Common myeloid progenitor, CD34-positive (primary cell): Measurements from ENCODE around the gene UROS.

Source experiments
- CTCF ChIA-PET: fragments of 350-600 bp; sonication (Branson Sonifier 250); formaldehyde crosslinking; loops from one replicate; lab custom pipeline; 2021; ENCODE audit warnings: antibody characterized with exemption; lab: Charles Lee
- POLR2A ChIA-PET: fragments of 350-600 bp; sonication (Branson Sonifier 250); formaldehyde crosslinking; loops from one replicate; lab custom pipeline; 2021; ENCODE audit warnings: antibody characterized with exemption; lab: Charles Lee
- DNase-seq, 3 donors: peaks; one replicate each; pipeline versions ENCODE4 v3.0.0 to v3.0.0-alpha.2; 2013
- H3K27ac ChIP-seq, 2 experiments: 1 replicate in 1 of 2; 2 replicates in 1 of 2; pipeline ENCODE4 v1.7.0; 2013; ENCODE audit warnings: inconsistent platforms in 2 of 2, low read length in 2 of 2, mild to moderate bottlenecking in 2 of 2, low read depth in 1 of 2, moderate library complexity in 1 of 2; ENCODE audit not compliant: severe bottlenecking in 2 of 2, insufficient read depth in 1 of 2, poor library complexity in 1 of 2
- H3K27me3 ChIP-seq, 5 experiments: replicated peaks in 2 of 5; 1 replicate in 3 of 5; 2 replicates in 2 of 5; pipeline versions ENCODE4 v1.6.1 to v1.7.0; 2013; ENCODE audit warnings: low read length in 4 of 5, mild to moderate bottlenecking in 2 of 5, moderate library complexity in 2 of 5, inconsistent platforms in 1 of 5; ENCODE audit not compliant: insufficient read depth in 5 of 5, control insufficient read depth in 4 of 5
- H3K36me3 ChIP-seq, 4 experiments: 1 replicate in 2 of 4; 2 replicates in 2 of 4; pipeline versions ENCODE4 v1.6.1 to v1.7.0; 2013; ENCODE audit warnings: low read length in 3 of 4, control low read depth in 1 of 4, mild to moderate bottlenecking in 1 of 4; ENCODE audit not compliant: control insufficient read depth in 4 of 4, insufficient read depth in 4 of 4
- H3K4me1 ChIP-seq, 4 experiments: 1 replicate in 3 of 4; 2 replicates in 1 of 4; pipeline versions ENCODE4 v1.6.1 to v1.7.1; 2013; ENCODE audit warnings: low read length in 3 of 4, mild to moderate bottlenecking in 3 of 4, control low read depth in 1 of 4, inconsistent platforms in 1 of 4, moderate library complexity in 1 of 4; ENCODE audit not compliant: control insufficient read depth in 4 of 4, insufficient read depth in 4 of 4; ENCODE audit errors: control extremely low read depth in 1 of 4
- H3K4me3 ChIP-seq, 7 experiments: 1 replicate in 4 of 7; 2 replicates in 3 of 7; pipeline versions ENCODE4 v1.5.1 to v1.7.0; 2013; ENCODE audit warnings: mild to moderate bottlenecking in 7 of 7, low read length in 6 of 7, moderate library complexity in 6 of 7, inconsistent platforms in 2 of 7, low read depth in 2 of 7, control low read depth in 1 of 7; ENCODE audit not compliant: insufficient read depth in 4 of 7, control insufficient read depth in 1 of 7; ENCODE audit errors: extremely low read depth in 1 of 7
- H3K9me3 ChIP-seq, 5 experiments: 1 replicate in 4 of 5; 2 replicates in 1 of 5; pipeline versions ENCODE4 v1.6.1 to v1.7.1; 2013; ENCODE audit warnings: low read length in 4 of 5, mild to moderate bottlenecking in 2 of 5, inconsistent platforms in 1 of 5, low read depth in 1 of 5, moderate library complexity in 1 of 5; ENCODE audit not compliant: control insufficient read depth in 4 of 5, insufficient read depth in 2 of 5; ENCODE audit errors: control extremely low read depth in 1 of 5
- WGBS: methylation state at CpG from one replicate; pipeline ENCODE4 v1.1.5; 2013; ENCODE audit not compliant: insufficient coverage; 5-methylcytosine and 5-hydroxymethylcytosine counted together

UROS gene

GRCh38 chr10:125845617-125846016 is 22.6 kb upstream of the UROS start:
- Histone ChIP-seq H3K27me3 (no peaks in the 10 kb centered on the region), H3K36me3 (peaks cover 12 to 68% (median 47%) of the 10 kb centered on the region in 4 experiments), H3K4me3 (no peak overlapping the region), H3K4me1 (no peaks in the 10 kb centered on the region), H3K27ac (no peak overlapping the region), H3K9me3 (no peaks in the 10 kb centered on the region)
- 99% methylated on average over 11 of the region's 11 CpGs for WGBS
- POLR2A ChIA-PET, result no interaction called here
- CTCF ChIA-PET, result interaction anchor here (0.6 to 1.4 kb wide), 3 partner anchors 9 to 62 kb away, joined by 3 to 4 read pairs (median 3); no protein-coding TSS in a partner anchor
- DNase-seq, result no peak

DNA sequence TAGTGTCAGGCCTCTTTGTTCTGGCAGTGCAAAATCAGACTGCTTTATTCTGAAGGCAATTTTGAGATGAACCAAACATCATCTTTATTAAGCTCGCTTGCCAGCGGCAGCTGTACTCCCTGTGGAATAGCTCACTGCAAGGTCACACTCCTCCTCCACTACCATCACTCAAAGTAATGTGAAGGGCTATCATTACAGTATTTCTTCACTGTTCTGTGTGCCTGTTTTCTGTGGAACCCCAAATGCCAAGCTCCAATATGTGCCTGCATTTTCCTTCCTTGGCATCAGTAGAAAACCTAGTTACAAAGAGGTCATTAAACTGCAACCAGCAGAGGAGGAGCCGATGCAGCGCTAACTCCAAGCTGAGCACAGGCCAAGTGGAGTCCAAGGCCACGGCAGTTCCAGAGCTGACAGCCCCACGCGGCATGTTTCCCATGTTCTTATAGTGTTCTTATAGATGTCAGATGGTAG is 21.7 kb upstream of the UROS start:
- no peak for DNase-seq
- H3K27ac ChIP-seq, result no peak overlapping the region
- POLR2A ChIA-PET, result interaction anchor here (0.6 kb wide), 1 partner anchor 24 kb away, joined by 3 read pairs; no protein-coding TSS in a partner anchor
- H3K4me3 ChIP-seq, result no peak overlapping the region
- H3K36me3 ChIP-seq, result peaks cover 18 to 73% (median 51%) of the 10 kb centered on the region in 4 experiments
- H3K9me3 ChIP-seq, result no peaks in the 10 kb centered on the region
- 89% methylated on average over 4 of the region's 7 CpGs for WGBS
- CTCF ChIA-PET, result interaction anchor here (1.2 to 1.4 kb wide), 3 partner anchors 9 to 25 kb away, joined by 3 to 4 read pairs (median 3); no protein-coding TSS in a partner anchor
- H3K4me1 ChIP-seq, result no peaks in the 10 kb centered on the region
- no peaks in the 10 kb centered on the region for H3K27me3 ChIP-seq

DNA sequence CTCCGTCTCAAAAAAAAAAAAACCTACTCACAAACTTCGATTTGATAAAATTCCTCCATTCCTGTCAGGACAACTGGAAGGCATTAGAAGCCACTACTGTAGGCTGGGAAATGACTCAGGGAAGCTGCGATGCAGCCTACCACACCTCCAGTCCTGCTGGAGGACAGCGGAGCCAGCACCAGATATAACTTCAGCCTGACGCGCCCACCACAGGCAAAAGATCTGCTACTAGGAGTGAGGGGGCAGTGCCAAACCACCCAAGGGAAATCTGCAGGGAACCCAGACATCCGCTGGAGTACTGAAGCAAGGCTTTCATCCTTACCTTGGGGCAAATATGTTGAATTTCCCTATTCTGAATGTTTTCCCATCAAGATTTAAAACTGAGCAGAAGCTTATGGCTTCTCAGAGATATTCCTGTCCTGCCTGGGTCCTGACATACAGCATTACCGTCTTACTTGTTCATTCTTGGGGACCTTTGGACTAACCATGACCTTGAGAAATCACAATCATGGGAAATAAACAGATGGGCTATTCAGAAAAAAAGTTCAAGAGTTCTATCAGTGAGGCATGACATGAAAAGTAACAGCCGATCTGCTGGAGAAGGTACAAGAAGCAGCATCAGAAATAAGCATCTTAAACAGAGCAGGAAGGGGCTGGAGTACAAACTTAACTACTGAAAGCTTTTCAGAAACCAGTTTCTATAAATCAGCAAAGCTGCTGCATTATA is 20.7 kb upstream of the UROS start:
- POLR2A ChIA-PET, result no interaction called here
- DNase-seq, result no peak
- no peak overlapping the region for H3K27ac ChIP-seq
- H3K4me3 ChIP-seq, result no peak overlapping the region
- peaks cover 14 to 80% (median 55%) of the 10 kb centered on the region in 4 experiments for H3K36me3 ChIP-seq
- no peaks in the 10 kb centered on the region for H3K27me3 ChIP-seq
- CTCF ChIA-PET, result no interaction called here
- H3K4me1 ChIP-seq, result no peaks in the 10 kb centered on the region
- 100% methylated on average over 9 of the region's 9 CpGs for WGBS
- no peaks in the 10 kb centered on the region for H3K9me3 ChIP-seq

GRCh38 chr10:125840955-125841354 is 17.9 kb upstream of the UROS start:
- ChIA-PET CTCF (interaction anchor here (1.2 kb wide), 1 partner anchor 27 kb away, joined by 3 read pairs; no protein-coding TSS in a partner anchor), POLR2A (no interaction called here)
- no peaks in the 10 kb centered on the region for H3K9me3 ChIP-seq
- no peak overlapping the region for H3K27ac ChIP-seq
- H3K4me1 ChIP-seq, result no peaks in the 10 kb centered on the region
- H3K4me3 ChIP-seq, result no peak overlapping the region
- H3K36me3 ChIP-seq, result peaks cover 23 to 85% (median 57%) of the 10 kb centered on the region in 4 experiments
- WGBS, result no CpG with 5 or more reads among the region's 3 CpGs
- DNase-seq, result no peak
- no peaks in the 10 kb centered on the region for H3K27me3 ChIP-seq

DNA sequence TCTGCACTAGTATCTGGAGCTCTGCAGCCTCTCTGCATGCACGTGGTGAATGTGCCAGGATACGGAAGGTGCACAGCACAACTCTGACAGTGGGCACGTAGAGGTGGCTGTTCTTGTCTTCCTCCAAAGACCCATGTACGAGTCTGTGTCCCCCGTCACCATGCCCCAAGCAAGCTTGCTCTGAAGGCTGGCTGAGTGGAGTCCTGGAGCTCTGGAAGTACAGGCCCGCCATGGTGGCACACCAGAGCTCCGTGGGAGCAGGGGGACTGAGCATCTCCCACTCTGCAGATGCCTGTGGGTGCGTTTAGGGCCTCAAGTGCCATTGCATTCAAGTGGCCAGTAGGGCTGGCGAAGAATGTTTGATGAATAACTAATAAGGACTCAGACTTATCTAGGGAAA is 17.3 kb upstream of the UROS start:
- H3K4me1 ChIP-seq, result no peaks in the 10 kb centered on the region
- no peak overlapping the region for H3K27ac ChIP-seq
- DNase-seq, result no peak
- H3K4me3 ChIP-seq, result no peak overlapping the region
- ChIA-PET CTCF (interaction anchor here (1.2 to 1.4 kb wide), 2 partner anchors 19 to 27 kb away, joined by 3 read pairs; no protein-coding TSS in a partner anchor), POLR2A (no interaction called here)
- WGBS, result 96% methylated on average over 9 of the region's 9 CpGs
- no peaks in the 10 kb centered on the region for H3K27me3 ChIP-seq
- no peaks in the 10 kb centered on the region for H3K9me3 ChIP-seq
- H3K36me3 ChIP-seq, result peaks cover 23 to 85% (median 57%) of the 10 kb centered on the region in 4 experiments

DNA sequence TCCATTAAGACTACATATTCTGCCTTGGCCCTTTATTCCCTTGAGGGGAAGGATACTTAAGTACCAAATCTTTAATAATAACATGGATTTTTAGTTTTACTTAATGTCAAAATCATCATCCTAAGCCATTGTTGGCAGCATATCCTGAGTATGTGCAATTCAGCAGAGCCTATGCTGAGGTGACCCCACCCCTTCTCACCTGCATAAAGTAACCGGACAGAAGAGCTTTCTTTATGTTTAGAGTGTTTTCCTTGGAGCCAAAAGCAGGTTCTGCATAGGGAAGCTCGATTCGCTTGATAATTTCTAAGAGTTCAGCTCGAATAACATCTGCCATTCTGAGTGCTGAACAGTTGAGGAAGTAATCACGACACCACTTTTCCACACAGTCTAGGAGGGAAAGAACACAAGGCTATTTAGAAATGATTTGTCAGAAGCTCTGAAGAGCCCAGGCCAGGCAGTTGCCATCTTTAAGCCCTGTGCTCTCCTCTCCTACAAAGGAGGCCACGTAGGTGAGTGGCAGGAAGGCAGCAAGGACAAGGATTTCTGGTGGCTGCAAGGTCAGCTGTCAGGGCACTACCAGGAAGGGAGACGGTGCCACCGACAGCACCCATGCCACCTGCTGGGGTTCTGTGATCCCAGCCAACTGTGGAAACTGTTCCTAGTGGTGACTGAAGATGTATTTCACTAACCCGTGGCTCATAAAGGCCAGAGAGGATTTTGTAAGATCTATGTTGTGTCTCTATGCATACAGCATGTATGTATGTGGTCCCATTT is 15.9 kb upstream of the UROS start:
- no peaks in the 10 kb centered on the region for H3K9me3 ChIP-seq
- WGBS, result 93% methylated on average over 8 of the region's 9 CpGs
- no peaks in the 10 kb centered on the region for H3K4me1 ChIP-seq
- no peak for DNase-seq
- H3K27ac ChIP-seq, result no peak overlapping the region
- H3K27me3 ChIP-seq, result no peaks in the 10 kb centered on the region
- POLR2A ChIA-PET, result no interaction called here
- peaks cover 23 to 78% (median 54%) of the 10 kb centered on the region in 4 experiments for H3K36me3 ChIP-seq
- CTCF ChIA-PET, result interaction anchor here (1.4 kb wide), 1 partner anchor 21 kb away, joined by 3 read pairs; no protein-coding TSS in a partner anchor
- H3K4me3 ChIP-seq, result no peak overlapping the region
